ENCODE measurements around the gene THEM5.

The THEM5 gene

DNA sequence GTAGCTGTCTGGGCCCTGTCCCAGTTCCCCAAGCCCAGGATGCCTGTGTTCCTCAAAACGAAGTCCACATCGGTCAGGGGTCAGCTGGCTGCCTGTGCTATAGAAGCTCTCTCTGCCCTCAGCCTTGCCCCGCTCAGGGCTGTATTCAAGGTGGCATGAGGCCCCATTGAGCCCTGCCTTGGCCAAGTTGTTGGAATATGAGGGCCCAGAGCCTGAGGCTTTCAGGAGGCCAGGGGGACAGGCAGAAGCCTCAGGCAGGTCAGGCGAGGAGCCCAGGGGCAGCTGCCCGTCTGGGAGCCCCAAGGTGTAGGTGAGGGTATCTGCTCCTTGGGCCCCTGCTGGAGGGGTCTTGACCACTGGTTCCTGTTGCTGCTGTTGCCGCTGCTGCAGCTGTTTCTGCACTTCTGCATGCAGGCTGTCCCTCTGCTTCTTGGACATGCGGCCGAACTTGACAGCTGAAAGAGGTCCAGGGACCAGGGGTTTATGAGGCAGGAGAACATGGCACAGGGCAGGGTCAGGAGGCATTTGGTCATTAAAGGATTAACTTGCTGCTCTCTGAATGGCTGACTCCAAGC is 38.5 kb downstream of the THEM5 start:
- H3K4me2 ChIP-seq, result peak overlapping the region; percentile 78 to 96 (median 85); a peak in 21 of 22 replicates
- no peak overlapping the region for H3K27ac ChIP-seq
- H3K9me3 ChIP-seq (replicated peaks in 1 of 11), result no peaks in the 10 kb centered on the region
- H3K4me1 ChIP-seq, result peaks cover 39 to 77% (median 62%) of the 10 kb centered on the region in 10 experiments
- no peaks in the 10 kb centered on the region for H3K27me3 ChIP-seq
- H3K9ac ChIP-seq, result no peak overlapping the region
- H3K36me3 ChIP-seq, result no peaks in the 10 kb centered on the region
- 0 out of 20 replicates have a peak overlapping the region, but pooled peaks of 1 of the 10 experiments have one; percentile 5 for H3K4me3 ChIP-seq
- TF ChIP-seq Cebpa-rat (IDR thresholded peaks at IDR 0.05), result no peak
- H4K20me1 ChIP-seq, result peaks cover 0 to 7% (median 0%) of the 10 kb centered on the region in 11 experiments; a peak in 1 of 22 replicates

DNA sequence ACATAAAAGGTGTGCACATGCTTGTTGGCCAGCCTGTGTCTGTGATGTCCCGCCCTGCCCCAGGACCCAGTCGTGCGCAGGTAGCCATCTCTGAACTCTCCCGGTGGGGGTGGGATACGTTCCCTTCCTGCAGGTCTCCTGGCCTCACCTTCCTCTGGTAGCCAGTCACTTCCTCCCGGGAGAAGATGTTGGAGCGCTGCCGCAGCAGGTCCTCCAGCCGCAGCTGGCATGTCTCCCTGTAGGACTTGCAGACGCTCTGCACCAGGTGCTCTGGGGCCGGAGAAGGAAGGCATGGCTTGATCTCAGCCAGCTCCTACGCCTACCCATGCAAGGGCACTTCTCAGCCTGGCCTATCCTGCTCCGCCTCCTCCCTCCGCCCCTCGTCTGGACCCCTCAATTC is 39.1 kb downstream of the THEM5 start:
- H3K4me3 ChIP-seq, result no peak overlapping the region
- no peaks in the 10 kb centered on the region for H3K27me3 ChIP-seq
- H3K36me3 ChIP-seq, result no peaks in the 10 kb centered on the region
- H3K4me2 ChIP-seq, result peak overlapping the region; percentile 78 to 96 (median 85); a peak in 18 of 22 replicates
- no peaks in the 10 kb centered on the region for H3K9me3 ChIP-seq (replicated peaks in 1 of 11)
- no peak overlapping the region for H3K9ac ChIP-seq
- H3K4me1 ChIP-seq, result peaks cover 32 to 71% (median 59%) of the 10 kb centered on the region in 10 experiments
- TF ChIP-seq Cebpa-rat (IDR thresholded peaks at IDR 0.05), result no peak
- H3K27ac ChIP-seq, result no peak overlapping the region
- H4K20me1 ChIP-seq, result peaks cover 0 to 7% (median 0%) of the 10 kb centered on the region in 11 experiments; a peak in 1 of 22 replicates

DNA sequence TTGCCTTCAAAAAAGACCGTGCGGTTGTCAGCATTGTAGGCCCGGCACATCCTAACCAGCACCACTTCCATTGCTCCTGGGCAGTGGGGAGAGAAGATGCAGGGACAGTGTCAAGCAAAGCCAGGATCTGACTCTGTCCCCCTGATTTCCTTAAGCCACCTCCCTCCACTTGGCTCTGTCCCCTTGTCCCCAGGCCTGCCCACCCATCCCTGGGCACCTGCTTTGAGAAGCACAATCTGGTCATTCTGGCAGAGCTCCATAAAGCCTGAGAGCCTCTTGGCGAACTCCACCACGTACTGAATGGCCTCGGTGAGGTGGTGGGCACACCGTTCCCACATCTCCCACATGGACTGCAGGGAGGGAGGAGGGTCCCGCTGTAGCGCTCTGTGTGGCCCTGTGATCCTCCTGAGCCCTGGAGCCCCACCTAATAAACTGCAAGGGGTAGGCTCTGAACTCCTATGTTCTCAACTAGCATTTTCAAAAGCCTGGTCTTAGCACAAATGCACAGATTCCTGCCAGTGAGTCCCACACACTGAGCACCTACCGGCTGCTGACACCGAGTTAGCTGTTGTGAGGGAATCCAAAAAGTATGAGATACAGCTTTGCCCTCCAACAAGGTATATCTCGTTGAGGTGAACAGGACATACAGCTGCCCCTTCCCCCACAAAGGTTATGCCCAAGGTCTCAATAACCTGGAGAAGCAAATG is 40.1 kb downstream of the THEM5 start:
- no peaks in the 10 kb centered on the region for H3K36me3 ChIP-seq
- H3K27ac ChIP-seq, result no peak overlapping the region
- no peak for TF ChIP-seq Cebpa-rat (IDR thresholded peaks at IDR 0.05)
- peaks cover 31 to 66% (median 51%) of the 10 kb centered on the region in 10 experiments for H3K4me1 ChIP-seq
- no peaks in the 10 kb centered on the region for H3K9me3 ChIP-seq (replicated peaks in 1 of 11)
- 0 out of 22 replicates have a peak overlapping the region, but pooled peaks of 1 of the 11 experiments have one; percentile 87 for H3K4me2 ChIP-seq
- H3K9ac ChIP-seq, result no peak overlapping the region
- H3K27me3 ChIP-seq, result no peaks in the 10 kb centered on the region
- no peak overlapping the region for H3K4me3 ChIP-seq
- H4K20me1 ChIP-seq, result peaks cover 0 to 7% (median 0%) of the 10 kb centered on the region in 11 experiments; a peak in 1 of 22 replicates

DNA sequence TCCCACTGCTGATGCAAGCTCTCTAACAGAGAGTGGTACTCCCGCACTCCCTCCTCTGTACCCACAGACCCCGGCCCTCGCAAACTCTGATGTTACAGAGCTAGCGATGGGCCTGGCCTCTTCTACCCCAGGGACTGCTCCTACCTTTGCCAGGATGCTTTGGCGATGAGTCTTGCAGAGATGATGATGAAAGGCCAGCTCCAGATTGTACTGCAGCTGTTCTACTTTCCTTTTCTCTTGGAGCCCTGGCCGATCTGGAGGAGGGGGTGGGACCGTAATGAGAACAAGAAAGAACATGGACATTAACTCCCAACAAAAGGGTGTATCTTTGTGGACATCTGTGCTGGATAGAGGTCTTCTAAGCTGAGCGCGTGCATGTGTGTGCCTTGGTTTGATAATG is 42.3 kb downstream of the THEM5 start:
- no peaks in the 10 kb centered on the region for H3K36me3 ChIP-seq
- H3K4me3 ChIP-seq, result no peak overlapping the region
- H3K27me3 ChIP-seq, result no peaks in the 10 kb centered on the region
- H4K20me1 ChIP-seq, result peaks cover 0 to 2% (median 0%) of the 10 kb centered on the region in 11 experiments; a peak in 1 of 22 replicates
- TF ChIP-seq Cebpa-rat (IDR thresholded peaks at IDR 0.05), result no peak
- no peak overlapping the region for H3K9ac ChIP-seq
- no peaks in the 10 kb centered on the region for H3K9me3 ChIP-seq (replicated peaks in 1 of 11)
- H3K4me2 ChIP-seq, result no peak overlapping the region
- peaks cover 27 to 66% (median 51%) of the 10 kb centered on the region in 10 experiments for H3K4me1 ChIP-seq
- no peak overlapping the region for H3K27ac ChIP-seq

DNA sequence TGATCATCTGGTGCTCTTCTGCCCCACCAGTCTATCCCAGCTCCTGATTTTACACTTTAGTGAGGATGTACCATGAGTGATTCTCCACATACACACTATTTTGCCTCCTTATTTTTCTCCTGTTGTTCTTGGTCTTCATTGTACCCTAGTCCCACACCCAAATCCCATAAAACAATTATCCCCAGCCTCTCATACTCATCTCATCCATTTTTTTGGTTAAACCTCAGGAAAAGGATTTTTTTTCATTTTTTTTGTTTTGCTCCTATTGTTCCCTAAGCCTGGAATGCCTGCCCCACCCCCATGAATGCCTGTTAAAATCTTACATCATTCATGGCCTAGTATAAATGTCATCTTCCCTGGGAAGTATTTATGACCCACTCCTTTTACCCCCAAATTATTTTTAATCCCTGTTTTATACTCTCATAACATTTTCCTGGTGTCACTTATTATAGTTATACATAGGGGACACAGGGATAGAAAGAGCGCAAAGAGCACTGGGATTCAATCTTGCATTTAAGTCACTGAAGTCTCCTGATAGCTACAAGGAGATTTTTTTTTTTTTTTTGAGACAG is 43.4 kb downstream of the THEM5 start:
- no peak overlapping the region for H3K27ac ChIP-seq
- no peaks in the 10 kb centered on the region for H3K36me3 ChIP-seq
- H4K20me1 ChIP-seq, result peaks cover 0 to 8% (median 0%) of the 10 kb centered on the region in 11 experiments; a peak in 4 of 22 replicates
- H3K4me2 ChIP-seq, result peak overlapping the region in 1 of 11 experiments; percentile 40; a peak in 1 of 22 replicates
- H3K4me3 ChIP-seq, result no peak overlapping the region
- H3K9me3 ChIP-seq (replicated peaks in 1 of 11), result no peaks in the 10 kb centered on the region
- H3K27me3 ChIP-seq, result no peaks in the 10 kb centered on the region
- H3K4me1 ChIP-seq, result peaks cover 23 to 66% (median 51%) of the 10 kb centered on the region in 10 experiments
- no peak for TF ChIP-seq Cebpa-rat (IDR thresholded peaks at IDR 0.05)
- no peak overlapping the region for H3K9ac ChIP-seq

DNA sequence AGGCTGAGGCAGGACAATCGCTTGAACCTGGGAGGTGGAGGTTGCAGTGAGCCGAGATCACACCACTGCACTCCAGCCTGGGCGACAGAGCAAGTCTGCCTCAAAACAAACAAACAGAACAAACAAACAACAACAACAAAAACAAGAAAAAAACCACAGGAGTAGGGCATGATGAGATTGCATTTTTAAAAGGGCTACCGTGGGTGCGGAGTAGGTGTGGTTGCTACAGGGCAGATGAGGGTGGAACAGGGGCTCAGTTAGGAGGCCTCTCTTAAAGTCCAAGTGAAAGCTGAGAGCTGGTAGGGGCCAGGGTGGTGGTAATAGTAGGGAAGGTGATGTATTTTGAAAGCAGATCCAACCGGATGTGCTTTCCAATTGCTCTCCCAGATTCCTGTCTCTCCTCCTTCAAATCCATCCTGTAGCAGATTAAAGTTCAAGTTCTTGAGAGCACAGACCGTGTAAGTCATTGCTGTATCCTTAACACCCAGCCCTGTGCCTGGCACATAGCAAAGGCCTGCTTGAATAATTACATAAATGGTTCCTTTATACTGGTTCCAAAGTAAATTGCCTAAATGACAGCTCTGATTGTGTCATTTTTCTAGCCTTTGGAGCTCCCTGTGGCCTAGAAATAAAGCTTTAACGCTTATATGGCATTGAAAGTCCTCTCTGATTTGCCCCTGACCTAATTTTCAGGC is 44.1 kb downstream of the THEM5 start:
- Histone ChIP-seq H3K4me1 (peaks cover 26 to 66% (median 51%) of the 10 kb centered on the region in 10 experiments), H3K9ac (no peak overlapping the region), H3K4me2 (peak overlapping the region in 5 of 11 experiments; percentile 1 to 51 (median 22); a peak in 5 of 22 replicates), H3K27me3 (no peaks in the 10 kb centered on the region), H3K9me3 (replicated peaks in 1 of 11) (no peaks in the 10 kb centered on the region), H3K36me3 (no peaks in the 10 kb centered on the region), H4K20me1 (peaks cover 0 to 12% (median 0%) of the 10 kb centered on the region in 11 experiments; a peak in 4 of 22 replicates), H3K27ac (no peak overlapping the region), H3K4me3 (no peak overlapping the region)
- TF ChIP-seq Cebpa-rat (IDR thresholded peaks at IDR 0.05), result no peak

DNA sequence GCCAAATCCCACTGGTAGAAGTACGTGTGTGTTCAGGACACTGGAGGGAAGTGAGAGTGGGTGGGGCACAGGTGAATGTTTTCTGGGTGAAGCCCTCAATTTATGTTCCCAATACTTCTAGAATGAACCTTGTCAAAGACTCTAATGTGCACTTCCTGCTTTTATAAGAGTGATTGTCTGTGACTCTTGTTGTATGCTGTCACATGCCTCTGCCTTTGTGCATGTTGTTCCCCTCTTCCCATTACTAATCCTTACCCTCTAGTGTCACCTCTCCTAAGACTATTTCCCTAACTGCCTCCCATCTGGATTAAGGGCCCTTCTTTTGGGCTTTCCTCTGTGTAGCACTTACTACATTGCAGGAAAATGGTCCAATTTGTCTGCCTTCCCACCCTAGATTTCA is 45.7 kb downstream of the THEM5 start:
- H3K4me1 ChIP-seq, result peaks cover 35 to 73% (median 65%) of the 10 kb centered on the region in 10 experiments
- no peak for TF ChIP-seq Cebpa-rat (IDR thresholded peaks at IDR 0.05)
- no peak overlapping the region for H3K9ac ChIP-seq
- H3K27me3 ChIP-seq, result no peaks in the 10 kb centered on the region; a peak in 1 of 22 replicates
- H4K20me1 ChIP-seq, result peaks cover 0 to 20% (median 0%) of the 10 kb centered on the region in 11 experiments; a peak in 4 of 22 replicates
- H3K4me2 ChIP-seq, result peak overlapping the region; percentile 1 to 99 (median 91); a peak in 21 of 22 replicates
- H3K9me3 ChIP-seq (replicated peaks in 1 of 11), result no peaks in the 10 kb centered on the region
- H3K4me3 ChIP-seq, result no peak overlapping the region
- no peak overlapping the region for H3K27ac ChIP-seq
- H3K36me3 ChIP-seq, result no peaks in the 10 kb centered on the region

DNA sequence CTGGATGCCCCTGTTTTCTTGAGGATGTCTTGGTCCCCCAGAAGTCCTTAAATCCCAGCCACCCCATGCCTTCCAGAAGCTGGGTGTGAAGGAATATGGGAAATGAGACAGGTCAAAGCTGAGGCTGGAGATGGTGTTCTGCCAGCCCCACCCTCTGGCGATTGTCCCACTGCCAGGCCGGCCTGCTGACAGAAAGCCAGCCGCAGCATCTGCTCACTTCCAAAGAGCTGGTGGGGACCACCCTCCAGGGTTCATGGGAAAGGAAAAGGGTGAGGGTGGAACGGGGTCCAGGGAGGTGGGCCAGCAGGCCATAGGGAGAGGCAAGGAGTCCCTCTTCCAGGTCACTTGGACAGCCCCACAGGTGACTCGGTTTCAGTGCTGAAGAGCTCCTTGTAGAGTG is 46.4 kb downstream of the THEM5 start:
- Histone ChIP-seq H3K27ac (no peak overlapping the region), H4K20me1 (peaks cover 0 to 22% (median 0%) of the 10 kb centered on the region in 11 experiments; a peak in 5 of 22 replicates), H3K9ac (no peak overlapping the region), H3K27me3 (no peaks in the 10 kb centered on the region; a peak in 1 of 22 replicates), H3K9me3 (replicated peaks in 1 of 11) (no peaks in the 10 kb centered on the region), H3K4me2 (peak overlapping the region; percentile 1 to 99 (median 91); a peak in 21 of 22 replicates), H3K36me3 (no peaks in the 10 kb centered on the region), H3K4me1 (peaks cover 35 to 75% (median 70%) of the 10 kb centered on the region in 10 experiments), H3K4me3 (no peak overlapping the region)
- no peak for TF ChIP-seq Cebpa-rat (IDR thresholded peaks at IDR 0.05)
